Caco-2 (cell line): ENCODE measurements around the gene TMEM258. TPM values are rescaled to one million over a fixed set of nuclear protein-coding genes. Genes with fewer than 3 reads are reported as not detected.

ENCODE experiments used
- BruUV-seq: library from RNA; stranded (reverse); fragments of 400-500 nt; replicated peaks from 2 replicates; lab custom pipeline; 2021; lab: Mats Ljungman, UMichigan
- CTCF ChIA-PET: fragments of 300-600 bp; sonication (Branson Sonifier 250); formaldehyde crosslinking; loops from one replicate; lab custom pipeline; 2022; ENCODE audit warnings: antibody characterized with exemption; lab: Charles Lee
- POLR2A ChIA-PET: fragments of 300-600 bp; sonication (Branson Sonifier 250); formaldehyde crosslinking; loops from one replicate; lab custom pipeline; 2022; ENCODE audit warnings: antibody characterized with exemption; lab: Charles Lee
- DNase-seq, 2 experiments: peaks; one replicate each; pipeline versions ENCODE4 v3.0.0 to v3.0.0-alpha.2; 2020 to 2022
- H3K27me3 ChIP-seq: replicated peaks from 2 replicates; pipeline ENCODE4 v1.6.0; 2011; ENCODE audit warnings: low read length; ENCODE audit not compliant: control insufficient read depth, insufficient read depth
- H3K36me3 ChIP-seq: 2 replicates; pipeline ENCODE4 v1.5.1; 2011; ENCODE audit warnings: low read length; ENCODE audit not compliant: control insufficient read depth, insufficient read depth
- H3K4me1 ChIP-seq: fragments of 250-450 bp; sonication (Bioruptor Pico); 2 replicates; pipeline ENCODE4 v1.5.1; 2020; ENCODE audit warnings: mild to moderate bottlenecking
- H3K4me3 ChIP-seq: 2 replicates; pipeline ENCODE4 v1.5.1; 2011; ENCODE audit warnings: low read depth, mild to moderate bottlenecking, control low read depth, low read length
- H3K9me3 ChIP-seq: fragments of 250-450 bp; sonication (Bioruptor Pico); 2 replicates; pipeline ENCODE4 v1.5.1; 2020; ENCODE audit warnings: mild to moderate bottlenecking, moderate library complexity
- H3K27ac Mint-ChIP-seq: one replicate; pipeline ENCODE4 v1.8.0; 2022; ENCODE audit warnings: mixed read lengths; ENCODE audit not compliant: unreplicated experiment
- H3K27me3 Mint-ChIP-seq: one replicate; pipeline ENCODE4 v1.8.0; 2022; ENCODE audit warnings: mixed read lengths; ENCODE audit not compliant: insufficient read depth, unreplicated experiment
- H3K36me3 Mint-ChIP-seq: one replicate; pipeline ENCODE4 v1.8.0; 2022; ENCODE audit warnings: mild to moderate bottlenecking, mixed read lengths; ENCODE audit not compliant: insufficient read depth, unreplicated experiment
- H3K4me1 Mint-ChIP-seq: one replicate; pipeline ENCODE4 v1.8.0; 2022; ENCODE audit warnings: low read depth, mixed read lengths; ENCODE audit not compliant: unreplicated experiment
- H3K4me3 Mint-ChIP-seq: one replicate; pipeline ENCODE4 v1.8.0; 2022; ENCODE audit warnings: mild to moderate bottlenecking, moderate library complexity, mixed read lengths; ENCODE audit not compliant: unreplicated experiment
- H3K9me3 Mint-ChIP-seq: one replicate; pipeline ENCODE4 v1.8.0; 2022; ENCODE audit warnings: mixed read lengths; ENCODE audit not compliant: unreplicated experiment
- CTCF ChIP-seq, 2 experiments: fragments of 200-600 bp in 1 of 2; IDR thresholded peaks; 1 replicate in 1 of 2; 2 replicates in 1 of 2; pipeline versions ENCODE4 v1.5.1 to v1.8.0; 2011 to 2022; ENCODE audit warnings: antibody characterized with exemption in 1 of 2, control low read depth in 1 of 2, inconsistent platforms in 1 of 2, low read depth in 1 of 2, low read length in 1 of 2, mild to moderate bottlenecking in 1 of 2, moderate library complexity in 1 of 2; ENCODE audit not compliant: insufficient read depth in 1 of 2, severe bottlenecking in 1 of 2, unreplicated experiment in 1 of 2
- intact Hi-C: fragments of 100-400 bp; cut with micrococcal nuclease; formaldehyde crosslinking; loops from one replicate; pipeline ENCODE4 v1.10.0; 2022; ENCODE audit not compliant: unreplicated experiment
- total RNA-seq: library from RNA; stranded (reverse); gene quantifications from 2 replicates; pipeline ENCODE4 v1.2.3, GENCODE V29; 2022

Gene TMEM258
- total RNA-seq, 1 experiment from 2014 or later = 197 TPM

- no TSS peak for BruUV-seq
- DNase-seq = no peak
- Mint-ChIP-seq H3K27ac (no peak overlapping the region), H3K4me3 (no peak overlapping the region), H3K36me3 (peaks cover 17% of the 10 kb centered on the region), H3K9me3 (no peaks in the 10 kb centered on the region), H3K4me1 (no peaks in the 10 kb centered on the region), H3K27me3 (no peaks in the 10 kb centered on the region)
- intact Hi-C loops = no loop called here
- Histone ChIP-seq H3K27me3 (no peaks in the 10 kb centered on the region), H3K9me3 (no peaks in the 10 kb centered on the region), H3K36me3 (peaks cover 8% of the 10 kb centered on the region), H3K4me1 (peaks cover 13% of the 10 kb centered on the region), H3K4me3 (no peak overlapping the region)
- ChIA-PET POLR2A (no interaction called here), CTCF (interaction anchor here (0.6 to 1.2 kb wide), 6 partner anchors 10 to 75 kb away, joined by 3 to 6 read pairs (median 4); no protein-coding TSS in a partner anchor)
- no peak for TF ChIP-seq CTCF (IDR thresholded peaks at IDR 0.05; ENCODE audit: insufficient read depth in 1 of 2, low read depth in 1 of 2, low read length in 1 of 2, severe bottlenecking in 1 of 2, unreplicated experiment in 1 of 2)
Measured at GRCh38 chr11:61743486-61744095, 48.8 kb downstream of the TMEM258 start.

DNA sequence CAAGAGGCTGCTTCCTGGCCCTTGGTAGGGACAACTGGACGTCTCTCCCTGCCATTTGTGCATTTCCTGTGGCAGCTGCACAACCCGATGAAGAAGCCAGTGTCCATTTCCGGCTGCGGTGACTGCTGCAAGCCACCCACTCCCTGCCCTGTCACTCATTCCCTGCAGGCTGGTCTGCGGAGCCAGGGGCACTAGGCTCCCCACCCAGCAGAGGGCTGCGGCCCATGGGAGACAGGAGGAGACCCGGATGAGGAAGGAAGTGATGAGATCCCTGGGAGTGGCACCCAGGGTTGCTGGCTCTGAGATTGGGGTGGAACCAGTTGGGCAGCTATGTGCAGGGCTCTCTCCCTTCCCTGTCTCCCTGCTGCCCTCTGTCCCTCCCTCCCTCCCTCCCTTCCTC, 50.0 kb downstream of the TMEM258 start:
- Mint-ChIP-seq H3K27me3 (no peaks in the 10 kb centered on the region), H3K27ac (no peak overlapping the region), H3K9me3 (no peaks in the 10 kb centered on the region), H3K4me3 (no peak overlapping the region), H3K4me1 (no peaks in the 10 kb centered on the region), H3K36me3 (peaks cover 23% of the 10 kb centered on the region)
- ChIA-PET POLR2A (no interaction called here), CTCF (interaction anchor here (0.7 to 1.2 kb wide), 2 partner anchors 9 kb away, joined by 3 to 4 read pairs; no protein-coding TSS in a partner anchor)
- Histone ChIP-seq H3K4me1 (peaks cover 2% of the 10 kb centered on the region), H3K4me3 (no peak overlapping the region), H3K36me3 (peaks cover 8% of the 10 kb centered on the region), H3K9me3 (no peaks in the 10 kb centered on the region), H3K27me3 (no peaks in the 10 kb centered on the region)
- no peak for DNase-seq
- no peak for TF ChIP-seq CTCF (IDR thresholded peaks at IDR 0.05; ENCODE audit: insufficient read depth in 1 of 2, low read depth in 1 of 2, low read length in 1 of 2, severe bottlenecking in 1 of 2, unreplicated experiment in 1 of 2)
- intact Hi-C loops = no loop called here
- no TSS peak for BruUV-seq

DNA sequence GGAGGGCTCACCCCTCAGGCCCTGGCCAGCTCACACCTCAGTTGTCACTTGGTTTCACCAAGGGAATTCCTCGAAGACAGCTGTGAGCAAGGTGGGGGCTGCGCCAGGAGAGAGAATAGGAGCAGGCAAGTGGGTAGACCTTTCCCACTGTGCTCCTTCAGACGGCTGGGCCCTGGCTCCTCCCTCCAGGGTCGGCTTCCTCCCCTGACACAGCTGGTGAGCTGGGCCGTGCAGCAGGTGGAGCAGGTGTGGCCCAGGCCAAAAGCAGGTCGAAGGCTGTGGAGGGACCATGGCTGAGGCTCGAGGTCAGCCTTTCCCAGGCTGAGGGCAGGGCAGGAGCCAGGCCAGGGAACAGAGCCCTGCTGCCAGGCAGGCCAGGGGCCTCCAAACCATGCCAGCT, 52.4 kb downstream of the TMEM258 start:
- POLR2A ChIA-PET = no interaction called here
- intact Hi-C loops = no loop called here
- no peak overlapping the region for H3K4me3 Mint-ChIP-seq
- Histone ChIP-seq H3K27me3 (no peaks in the 10 kb centered on the region), H3K9me3 (no peaks in the 10 kb centered on the region), H3K4me3 (no peak overlapping the region), H3K4me1 (no peaks in the 10 kb centered on the region), H3K36me3 (peaks cover 11% of the 10 kb centered on the region)
- TF ChIP-seq CTCF (IDR thresholded peaks at IDR 0.05; ENCODE audit: insufficient read depth in 1 of 2, low read depth in 1 of 2, low read length in 1 of 2, severe bottlenecking in 1 of 2, unreplicated experiment in 1 of 2) = no peak
- no TSS peak for BruUV-seq
- H3K4me1 Mint-ChIP-seq = no peaks in the 10 kb centered on the region
- H3K27me3 Mint-ChIP-seq = no peaks in the 10 kb centered on the region
- H3K9me3 Mint-ChIP-seq = no peaks in the 10 kb centered on the region
- CTCF ChIA-PET = no interaction called here
- no peak overlapping the region for H3K27ac Mint-ChIP-seq
- H3K36me3 Mint-ChIP-seq = peaks cover 19% of the 10 kb centered on the region
- DNase-seq = no peak
